SK-N-MC (cell line): Measurements from ENCODE around the gene TRIM9.

Experiments
- EZH2 ChIP-seq: fragments of 200-600 bp; sonication (generic); IDR thresholded peaks from one replicate; pipeline ENCODE4 v1.6.1; 2017; ENCODE audit warnings: antibody characterized with exemption
- POLR2AphosphoS5 ChIP-seq: IDR thresholded peaks from 2 replicates; pipeline ENCODE4 v1.6.1; 2012; ENCODE audit warnings: mild to moderate bottlenecking, low read depth, low read length, borderline replicate concordance

- TF ChIP-seq EZH2 (no peak), POLR2AphosphoS5 (no peak)
Observed at GRCh38 chr14:50955373-50956043, 139.4 kb downstream of the TRIM9 start.
